ENCODE results near the gene IRGC.
A peak's percentile ranks its signal among the peaks of the same experiment; 100 is the strongest.

Gene IRGC

DNA sequence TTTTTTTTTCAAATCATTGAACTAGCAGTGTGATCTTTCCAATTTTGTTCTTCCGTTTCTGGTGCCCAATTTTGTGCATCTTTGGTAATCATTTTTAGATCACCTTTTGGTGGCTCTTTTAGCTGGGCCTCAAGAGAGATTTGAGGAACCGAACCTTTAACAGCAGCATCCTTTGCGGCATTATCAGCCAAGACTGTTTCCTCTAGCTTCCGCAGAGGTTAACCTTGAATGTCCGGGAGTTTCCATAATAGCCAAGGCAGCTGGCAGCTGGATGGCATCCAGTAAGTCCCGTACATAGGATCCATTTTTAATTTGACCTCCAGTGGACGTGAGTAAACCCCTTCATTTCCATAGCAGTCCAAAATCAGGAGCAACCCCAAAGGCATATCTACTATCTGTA lies 9.6 kb downstream of the IRGC start:
- DNase-seq, result no peak

DNA sequence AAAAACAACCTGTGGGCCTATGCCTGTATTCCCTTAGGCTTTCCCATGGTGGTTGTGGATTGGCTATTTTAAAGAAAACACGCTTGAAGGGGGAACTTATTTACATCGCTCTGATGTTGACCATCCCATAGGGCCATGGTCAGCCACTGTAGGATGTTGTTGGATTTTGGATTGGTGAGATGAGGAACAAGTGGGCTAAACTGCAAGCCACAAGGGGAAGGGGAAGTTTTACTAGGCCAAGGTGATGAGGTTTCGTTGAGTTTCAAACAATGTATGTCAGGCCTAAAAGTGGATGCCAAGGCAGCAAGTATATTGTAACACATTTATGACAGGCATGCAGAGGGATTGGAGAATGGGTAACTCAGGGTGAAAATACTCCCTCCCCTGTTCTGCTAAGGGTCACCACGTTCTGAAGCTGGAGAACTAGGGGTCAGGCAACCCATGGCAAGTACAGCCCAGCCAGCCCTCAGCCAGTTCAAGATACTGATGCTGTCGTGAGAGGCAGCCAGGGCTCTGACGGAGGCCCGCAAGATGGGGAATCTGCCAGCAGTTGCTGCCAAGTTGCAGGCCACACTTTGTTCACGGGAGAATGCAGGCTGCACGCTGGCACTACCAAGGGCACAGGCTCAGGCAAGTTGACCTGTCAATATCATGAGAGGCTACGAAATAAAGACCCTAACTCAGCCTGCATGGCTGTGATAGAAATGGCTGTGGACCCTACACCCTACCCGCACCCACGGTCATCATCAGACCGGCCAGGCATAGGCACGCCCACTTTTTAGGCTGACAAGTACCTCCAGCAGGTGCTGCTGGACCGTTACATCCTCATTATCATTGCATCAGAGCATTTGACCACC lies 11.1 kb downstream of the IRGC start:
- DNase-seq, result no peak

DNA sequence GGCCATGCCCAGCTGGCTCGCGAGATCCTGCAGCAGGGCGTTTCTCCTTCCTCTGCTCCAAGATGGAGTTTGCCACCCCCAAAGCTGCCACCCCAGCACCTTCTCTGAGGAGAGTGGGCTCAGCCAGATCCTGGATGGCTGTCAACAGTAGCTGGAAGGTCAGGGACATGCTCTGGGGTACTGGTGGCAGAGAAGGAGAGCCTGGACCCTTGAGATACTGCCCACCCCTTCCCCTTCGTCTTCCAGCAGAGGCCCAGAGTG lies 11.6 kb downstream of the IRGC start:
- no peak for DNase-seq

DNA sequence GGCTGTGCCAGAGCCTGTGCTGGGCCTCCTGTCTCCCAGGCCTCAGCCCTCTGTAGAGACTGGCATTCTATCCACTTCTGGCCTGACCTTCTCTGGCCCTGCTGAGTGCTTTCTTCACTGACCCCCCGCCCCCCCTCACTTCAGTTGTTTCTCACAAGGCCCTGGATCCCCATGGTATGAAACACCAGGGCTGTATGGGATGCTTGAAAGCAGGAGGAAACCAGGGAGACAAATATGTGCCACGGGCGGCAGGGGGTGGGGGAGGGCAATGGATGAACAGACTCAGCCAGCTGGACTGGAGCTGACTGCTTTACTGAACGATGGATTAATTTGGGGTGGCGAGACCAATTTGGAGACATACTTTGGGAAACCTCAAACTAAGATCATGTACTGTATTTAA lies 14.0 kb downstream of the IRGC start:
- no peak for DNase-seq

DNA sequence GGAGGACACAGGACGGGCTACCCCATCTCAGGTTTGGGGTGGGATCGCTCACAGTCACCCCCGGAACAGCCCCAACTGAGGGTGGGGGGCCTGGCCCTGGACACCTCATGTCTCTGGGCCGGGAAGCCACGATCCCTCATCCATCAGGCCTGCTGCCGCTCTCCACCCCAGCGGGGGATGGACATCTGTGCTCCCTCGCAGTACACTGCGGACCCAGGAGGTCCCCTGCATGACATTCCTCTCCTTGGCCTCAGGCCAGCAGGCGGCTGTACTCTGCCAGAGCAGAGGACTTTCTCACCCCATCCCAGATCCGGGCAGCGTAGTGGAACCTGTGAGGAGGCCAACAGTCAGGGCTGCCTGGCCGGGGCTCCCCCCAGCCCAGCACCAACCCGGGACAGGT lies 15.5 kb downstream of the IRGC start:
- no peak for DNase-seq

DNA sequence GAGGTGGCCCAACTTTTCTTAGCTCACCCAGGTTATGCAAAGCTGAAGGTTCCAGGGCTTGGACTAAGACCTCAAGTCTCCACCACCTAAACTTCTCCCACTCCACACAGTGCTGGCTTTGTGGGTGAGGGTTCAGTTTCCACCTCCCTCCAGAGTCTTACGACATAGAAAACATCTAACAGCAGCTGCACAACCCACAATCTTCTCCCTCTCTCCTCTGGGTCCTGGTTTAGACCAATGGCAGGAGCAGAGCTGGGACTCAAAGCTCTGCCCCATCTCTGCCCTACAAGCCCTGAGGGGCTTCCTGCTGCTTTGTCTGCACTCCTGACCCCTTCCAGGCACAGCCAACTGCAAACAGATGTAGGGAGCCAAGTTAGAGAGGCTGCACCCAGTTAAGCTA lies 16.0 kb downstream of the IRGC start:
- DNase-seq, result no peak

DNA sequence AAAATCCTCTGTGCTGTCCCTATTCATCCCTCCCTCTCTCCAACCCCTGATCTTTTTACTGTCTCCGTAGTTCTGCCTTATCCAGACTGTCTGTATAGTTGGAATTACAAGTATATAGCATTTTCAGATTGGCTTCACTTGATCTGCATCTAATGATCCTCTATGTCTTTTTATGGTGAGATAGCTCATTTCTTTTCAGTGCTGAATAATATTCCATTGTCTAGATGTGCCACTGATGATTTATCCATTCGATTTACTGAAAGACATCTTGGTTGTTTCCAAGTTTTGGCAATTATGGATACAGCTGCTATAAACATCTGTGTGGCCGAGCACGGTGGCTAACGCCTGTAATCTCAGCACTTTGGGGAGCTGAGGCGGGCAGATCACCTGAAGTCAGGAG lies 19.1 kb downstream of the IRGC start:
- no peak for DNase-seq

DNA sequence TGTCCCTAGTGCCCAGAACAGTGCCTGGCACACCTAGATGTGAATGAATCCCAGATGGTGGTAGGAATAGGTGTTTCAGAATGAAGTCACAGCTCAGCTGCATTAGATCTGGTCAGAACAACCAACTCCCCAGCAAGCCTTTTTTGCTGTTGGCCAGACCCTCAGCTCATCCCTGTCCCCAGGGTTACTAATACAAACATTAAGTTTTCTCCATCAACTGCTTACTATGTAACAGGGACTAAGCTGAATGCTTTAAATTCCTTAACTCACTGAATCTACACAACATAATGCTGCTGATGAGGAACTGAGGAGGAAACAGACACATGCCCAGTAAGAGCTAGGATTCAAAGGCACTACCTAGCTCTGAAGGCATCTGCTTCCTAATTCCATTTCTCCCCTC lies 20.1 kb downstream of the IRGC start:
- no peak for DNase-seq

DNA sequence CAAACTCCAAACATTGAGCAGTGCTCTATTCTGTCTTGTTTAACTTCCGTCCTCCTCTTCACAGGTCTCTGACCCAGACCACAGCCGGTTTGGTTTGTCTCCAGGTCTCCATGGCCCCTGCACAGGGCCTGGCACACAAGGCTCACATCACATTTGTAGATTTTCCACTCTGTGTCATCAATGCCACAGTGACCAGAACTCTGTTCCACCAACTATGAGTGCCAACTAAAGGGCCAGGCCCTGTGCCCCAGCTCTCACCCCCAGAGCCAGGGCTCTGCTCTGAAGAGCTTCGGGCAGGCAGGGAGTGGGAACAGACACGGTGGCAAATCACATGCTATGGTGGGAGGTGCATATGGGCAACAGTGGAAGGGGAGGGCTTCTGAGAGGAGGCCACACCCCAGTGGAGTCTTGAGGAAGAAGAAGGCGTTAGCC lies 22.9 kb downstream of the IRGC start:
- no peak for DNase-seq

DNA sequence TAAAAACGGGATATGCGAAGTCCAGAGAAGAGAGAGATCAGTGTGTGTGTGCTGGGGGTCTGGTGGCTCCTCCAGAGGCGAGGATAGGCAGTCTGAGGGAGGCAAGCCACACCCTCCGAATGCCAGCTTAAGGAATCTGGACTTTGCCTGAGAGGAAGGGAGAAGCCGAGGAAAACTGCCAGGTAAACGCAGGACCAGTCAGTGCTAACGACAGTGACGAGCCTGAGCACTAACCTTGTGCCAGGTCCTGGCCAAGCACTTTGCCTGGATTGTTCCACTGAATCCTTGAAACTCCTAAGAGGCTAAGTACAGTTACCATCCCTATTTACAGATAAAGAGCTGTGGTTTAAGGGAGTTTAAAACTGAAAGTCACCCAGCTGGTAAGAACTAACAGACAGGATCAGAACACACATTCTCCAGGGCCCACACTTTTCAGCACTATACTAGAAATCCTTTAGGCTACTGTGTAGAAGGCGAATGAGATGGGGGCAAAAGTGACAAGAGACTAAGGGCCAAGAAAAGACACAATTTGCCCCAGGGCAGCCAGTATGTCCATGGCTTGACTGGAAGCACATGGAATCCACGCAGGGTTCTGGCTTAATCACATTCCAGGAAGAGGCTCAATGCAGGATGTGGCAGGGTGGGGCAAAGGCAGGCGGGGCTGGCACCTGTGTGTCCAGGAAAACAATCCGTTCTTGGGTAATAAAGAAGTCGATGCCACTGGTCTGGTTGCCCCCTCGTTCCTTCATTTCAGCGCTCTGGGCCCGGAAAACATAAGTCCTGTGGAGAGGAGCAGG lies 23.8 kb downstream of the IRGC start:
- no peak for DNase-seq

DNA sequence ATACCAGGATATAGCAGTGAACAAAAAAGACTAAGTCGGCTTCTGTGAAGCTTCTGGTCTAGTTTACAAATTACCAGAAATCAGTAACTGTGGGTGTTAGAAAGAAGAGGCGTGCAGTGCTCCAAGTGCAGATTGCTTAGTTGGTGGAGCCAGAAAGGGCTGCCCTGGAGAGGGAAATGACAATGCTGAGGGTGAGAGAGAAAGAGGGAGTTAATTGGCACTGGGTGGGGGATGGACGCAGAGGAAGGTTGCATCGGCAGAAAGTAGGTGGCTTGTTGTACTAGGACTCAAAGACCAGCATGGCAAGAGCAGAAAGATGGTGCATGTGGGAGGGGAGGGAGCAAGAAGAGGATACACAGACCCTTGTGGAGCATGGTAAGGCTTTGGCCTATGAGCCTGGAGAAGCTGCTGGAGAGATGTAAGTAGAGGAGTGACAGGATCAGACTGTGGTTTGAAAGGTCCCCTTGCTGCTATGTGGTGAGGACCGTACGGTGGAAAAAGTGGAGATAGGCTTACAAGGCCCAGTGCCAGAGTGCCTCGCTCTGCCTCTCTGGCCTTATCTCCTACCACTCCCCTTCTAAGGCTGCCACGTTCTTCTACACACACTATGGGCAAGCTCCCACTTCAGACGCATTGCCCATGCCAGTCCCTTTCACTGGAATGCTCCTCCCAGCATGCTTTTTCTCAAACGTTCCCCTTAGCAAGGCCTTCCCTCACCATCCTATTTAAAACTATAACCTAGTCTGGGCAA lies 25.4 kb downstream of the IRGC start:
- no peak for DNase-seq

DNA sequence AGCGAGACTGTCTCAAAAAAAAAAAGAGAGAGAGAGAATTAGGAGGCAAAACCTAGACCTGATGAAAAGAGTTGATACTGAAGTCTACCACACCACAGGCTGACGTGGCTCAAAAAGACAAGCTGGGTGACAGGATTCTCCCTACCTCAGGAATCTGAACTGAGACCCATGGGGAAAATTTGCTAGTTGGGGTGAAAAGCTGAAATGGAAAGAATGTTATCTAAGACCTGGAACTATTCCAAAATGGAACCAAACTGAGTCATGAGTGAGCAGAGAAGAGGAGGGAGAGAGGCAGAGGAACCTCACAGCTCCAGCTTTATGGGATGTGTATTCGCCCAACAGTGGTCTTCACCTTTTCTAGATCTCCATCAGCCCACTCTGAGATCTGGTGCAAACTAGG lies 27.2 kb downstream of the IRGC start:
- DNase-seq, result no peak

DNA sequence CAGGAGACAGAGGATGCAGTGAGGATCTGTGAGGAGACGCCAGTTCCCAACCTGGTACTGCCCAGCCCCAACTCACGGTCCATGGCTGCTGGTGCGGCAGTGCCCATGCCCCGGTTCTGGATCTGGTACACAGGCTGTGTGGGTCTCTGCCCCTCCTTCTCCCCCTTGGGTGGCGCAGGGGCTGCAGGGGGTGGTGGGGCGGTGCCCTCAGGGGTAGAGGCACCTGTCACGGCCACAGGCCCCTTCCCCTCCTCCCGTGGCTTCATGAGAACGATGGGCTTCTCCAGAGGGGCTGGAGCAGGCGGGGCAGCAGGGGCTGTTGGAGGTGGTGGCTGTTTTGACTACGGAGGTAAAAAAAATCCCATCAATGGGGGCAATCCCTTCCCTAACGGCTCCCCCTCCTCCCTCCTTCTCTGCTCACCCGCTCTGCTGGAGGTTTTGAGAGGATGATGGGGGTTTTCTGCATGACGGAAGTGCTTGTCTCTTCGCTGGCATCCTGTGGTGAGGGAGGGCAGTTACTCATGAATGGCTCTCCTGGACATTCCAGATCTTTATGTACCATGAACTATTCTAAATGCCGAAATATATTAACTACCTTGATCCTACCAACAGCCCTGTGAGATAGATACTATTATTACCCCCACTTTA lies 31.8 kb downstream of the IRGC start:
- no peak for DNase-seq

DNA sequence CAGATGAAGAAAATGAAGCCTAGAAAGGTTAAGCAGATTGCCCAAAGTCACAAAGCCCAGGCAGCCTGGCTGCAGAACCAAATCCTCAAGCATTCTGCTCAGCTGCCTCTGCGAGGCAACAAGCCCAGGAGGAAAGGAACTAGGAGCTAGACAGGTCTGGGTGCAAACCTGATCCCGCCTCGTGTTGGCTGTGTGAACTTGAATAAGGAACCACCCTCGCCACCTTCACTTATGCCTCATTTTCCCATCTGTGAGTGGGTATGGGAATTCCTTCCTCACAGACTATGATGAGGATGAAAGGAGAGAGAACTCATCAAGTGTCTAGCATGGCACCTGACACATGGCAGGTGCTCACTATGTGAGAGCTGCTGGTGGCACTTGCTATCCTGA lies 32.3 kb downstream of the IRGC start:
- DNase-seq, result no peak

DNA sequence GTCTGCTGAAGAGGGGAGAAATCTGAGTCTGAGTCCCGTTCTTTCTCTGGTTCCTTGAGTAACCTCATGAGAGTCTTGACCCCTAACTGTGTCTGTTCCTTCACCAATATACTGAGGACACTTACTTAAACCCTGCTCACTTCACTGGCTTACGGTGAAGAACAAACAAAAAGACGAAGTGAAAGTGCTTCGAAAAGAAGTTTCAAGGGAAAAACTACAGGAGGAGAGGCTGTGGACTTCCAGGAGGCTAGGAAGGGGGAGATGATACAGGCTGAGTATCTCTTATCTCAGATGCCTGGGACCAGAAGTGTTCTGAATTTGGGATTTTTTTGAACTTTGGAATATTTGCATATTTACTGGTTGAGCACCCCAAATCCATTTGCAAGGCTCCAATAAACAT lies 32.8 kb downstream of the IRGC start:
- DNase-seq, result no peak

DNA sequence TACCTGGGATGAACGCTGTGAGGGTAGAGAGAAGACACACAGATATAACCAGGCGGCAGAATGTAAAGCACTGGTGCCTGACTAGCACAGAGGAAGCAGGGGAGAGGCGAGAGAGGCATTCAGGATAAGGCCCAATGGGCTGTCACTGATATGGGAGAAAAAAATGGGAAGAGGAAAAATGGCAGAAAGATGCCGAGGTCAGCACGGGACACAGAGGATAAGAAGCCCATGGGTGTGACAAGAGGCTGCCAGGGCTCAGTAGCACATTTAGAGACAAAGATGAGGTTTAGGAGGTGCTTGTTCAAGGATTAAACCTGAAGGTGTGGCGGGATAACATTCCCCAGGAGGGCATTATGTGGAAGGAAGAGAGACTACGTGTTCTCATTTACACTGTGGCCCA lies 33.3 kb downstream of the IRGC start:
- no peak for DNase-seq

DNA sequence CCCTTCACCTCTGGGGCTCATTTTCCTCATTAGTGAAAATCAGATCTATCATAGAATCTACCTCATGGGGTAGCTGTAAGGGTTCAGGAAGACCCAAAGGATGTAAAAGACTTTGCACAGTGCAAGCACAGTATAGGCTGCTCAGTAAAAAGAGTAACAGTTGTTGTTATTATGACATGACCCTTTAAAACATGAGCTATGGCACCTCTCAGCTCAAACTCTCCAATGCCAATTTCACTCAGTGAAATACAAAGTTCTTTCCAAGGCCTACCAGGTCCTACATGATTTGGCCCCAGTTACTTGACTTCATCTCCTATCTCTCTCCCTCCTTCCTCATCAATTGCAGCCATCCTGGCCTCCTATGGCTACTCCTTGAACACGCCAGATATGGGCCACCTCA lies 34.0 kb downstream of the IRGC start:
- no peak for DNase-seq

DNA sequence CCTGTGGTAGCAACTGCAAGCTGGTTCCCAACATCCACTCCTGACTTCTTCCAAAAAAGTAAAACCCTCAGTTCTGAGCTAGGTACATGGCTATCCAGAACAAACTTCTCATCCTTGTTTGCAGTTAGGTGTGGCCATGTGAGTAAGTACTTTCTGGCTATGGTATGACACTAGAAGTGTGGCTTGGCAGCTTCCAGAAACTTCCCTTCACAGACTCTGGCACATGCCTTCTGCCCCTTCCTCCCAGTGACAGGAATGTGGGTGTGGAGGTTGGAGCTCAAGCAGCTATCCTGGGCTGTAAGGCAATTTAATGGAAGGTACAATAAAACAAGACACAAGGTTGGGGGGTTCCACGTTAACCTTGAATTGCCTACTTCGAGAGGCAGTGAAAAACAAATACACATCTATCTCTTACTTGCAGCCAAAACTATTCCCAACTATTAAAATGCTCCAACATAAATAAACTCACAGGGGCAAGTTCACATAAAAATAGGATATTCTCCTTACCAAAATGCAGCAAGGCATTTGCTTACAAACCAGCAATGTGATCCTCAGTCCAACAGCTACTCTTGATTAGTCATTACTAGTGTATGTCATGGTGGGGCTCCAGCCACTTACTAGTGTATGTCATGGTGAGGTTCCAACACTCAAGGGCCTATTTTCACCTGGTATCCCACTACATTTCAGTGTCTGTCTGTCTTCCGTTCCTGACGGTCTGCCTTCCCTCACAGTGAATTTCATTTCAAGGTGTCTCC lies 35.8 kb downstream of the IRGC start:
- DNase-seq, result no peak

DNA sequence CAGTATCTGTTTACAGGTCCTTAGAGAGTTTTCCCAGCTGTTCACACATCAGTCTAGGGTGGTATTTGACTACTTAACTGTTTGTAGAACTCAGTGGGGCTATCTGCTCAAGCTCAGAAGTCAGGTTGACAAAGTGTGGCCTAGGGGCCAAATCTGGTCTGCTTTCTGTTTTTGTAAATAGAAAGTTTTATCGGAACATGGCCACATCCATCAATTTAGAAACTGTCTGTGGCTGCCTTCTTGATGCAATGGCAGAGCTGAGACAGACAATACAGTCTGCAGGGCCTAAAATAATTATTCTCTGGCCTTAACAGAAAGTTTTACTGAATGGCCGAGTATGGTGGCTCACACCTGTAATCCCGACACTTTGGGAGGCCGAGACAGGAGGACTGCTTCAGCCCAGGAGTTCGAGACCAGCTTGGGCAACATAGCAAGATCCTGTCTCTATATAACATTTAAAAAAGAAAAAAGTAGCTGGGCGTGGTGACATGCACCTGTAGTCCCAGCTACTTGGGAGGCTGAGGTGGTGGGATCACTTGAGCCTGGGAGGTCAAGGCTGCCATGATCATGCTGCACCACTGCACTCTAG lies 36.5 kb downstream of the IRGC start:
- no peak for DNase-seq

DNA sequence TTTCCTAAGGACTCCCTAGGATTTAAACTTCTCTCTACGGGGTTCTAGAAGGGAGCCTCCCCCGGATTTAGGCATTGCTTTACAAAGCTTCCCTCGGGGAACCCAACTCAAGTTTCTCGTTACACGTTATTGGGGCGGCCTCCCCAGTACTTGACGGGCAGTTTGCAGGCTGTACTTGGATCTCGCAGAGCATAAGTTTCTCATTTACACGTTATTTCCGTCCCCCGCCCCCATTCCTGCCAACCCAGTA lies 38.3 kb downstream of the IRGC start:
- no peak for DNase-seq

DNA sequence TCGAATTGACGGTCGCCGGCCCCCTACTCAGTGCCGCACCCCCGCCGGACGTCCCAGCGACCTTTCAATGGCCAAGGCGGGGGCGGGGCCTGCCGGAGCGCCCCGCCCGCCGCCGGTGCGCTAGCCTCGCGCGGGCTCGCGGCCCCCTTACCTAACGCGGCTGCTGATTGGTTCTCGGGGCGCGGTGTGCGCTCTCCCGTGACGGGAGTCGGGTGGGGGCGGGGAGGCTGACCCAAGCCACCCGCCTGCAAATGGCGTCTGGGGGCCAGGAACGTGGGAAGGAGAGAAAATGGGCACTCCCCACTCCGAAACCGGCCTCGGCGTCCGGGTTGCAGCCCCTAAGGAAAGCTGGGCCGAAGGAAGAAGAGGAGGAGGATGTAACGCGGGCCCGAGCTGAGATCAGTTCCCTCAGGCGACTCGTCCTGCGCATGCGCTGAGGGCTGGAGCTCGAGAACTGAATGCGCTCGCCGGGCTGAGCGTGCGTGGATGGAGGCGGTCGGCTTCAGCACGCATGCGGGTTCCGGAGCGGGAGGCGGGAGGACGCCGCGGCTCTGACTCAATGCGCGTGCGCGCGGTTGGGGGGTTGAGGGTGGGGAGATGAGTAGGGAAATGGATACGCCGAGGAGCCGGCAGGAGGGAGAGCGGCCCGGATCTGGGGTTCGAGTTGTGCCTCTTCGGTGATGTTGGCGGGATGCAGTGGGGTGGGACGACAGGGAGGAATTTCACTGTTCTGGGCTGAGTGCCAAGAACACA lies 38.8 kb downstream of the IRGC start, which contains the start of gene SMG9:
Gene SMG9 (minus strand): TSS at position 460 of the 753 bp plus-strand sequence. CDS start 4,221 bp downstream, outside the sequence.
- peak; percentile 91 for DNase-seq

Data from NCI-H2107 (cell line).